HCT116 (cell line): ENCODE results near the gene ARL13B.

Experiments
- CTCF ChIP-seq, 3 experiments: fragments of 200-600 bp in 1 of 3; sonication (generic) in 1 of 3; IDR thresholded peaks in 2 of 3; conservative IDR thresholded peaks in 1 of 3; 2 replicates each; pipeline ENCODE4 v1.5.1; 2012 to 2017; ENCODE audit warnings: low read depth in 2 of 3, low read length in 2 of 3, antibody characterized with exemption in 1 of 3, borderline replicate concordance in 1 of 3, control low read depth in 1 of 3, mild to moderate bottlenecking in 1 of 3, mixed read lengths in 1 of 3, mixed run types in 1 of 3, moderate library complexity in 1 of 3; ENCODE audit not compliant: insufficient read depth in 1 of 3
- EZH2 ChIP-seq: fragments of 200-600 bp; sonication (generic); IDR thresholded peaks from 2 replicates; pipeline ENCODE4 v1.6.1; 2017; ENCODE audit warnings: antibody characterized with exemption, mixed run types
- JUND ChIP-seq: IDR thresholded peaks from 2 replicates; pipeline ENCODE4 v1.6.1; 2012
- POLR2A ChIP-seq: IDR thresholded peaks from 2 replicates; pipeline ENCODE4 v1.7.0; 2011; ENCODE audit warnings: borderline replicate concordance; ENCODE audit not compliant: insufficient read depth, insufficient read length; ENCODE audit errors: extremely low read depth
- POLR2AphosphoS5 ChIP-seq: IDR thresholded peaks from 2 replicates; pipeline ENCODE4 v1.6.1; 2011; ENCODE audit warnings: mild to moderate bottlenecking, low read depth, low read length, moderate library complexity
- REST ChIP-seq: IDR thresholded peaks from 2 replicates; pipeline ENCODE4 v1.6.1; 2012; ENCODE audit warnings: low read depth
- SP1 ChIP-seq: IDR thresholded peaks from 2 replicates; pipeline ENCODE4 v1.6.1; 2012; ENCODE audit warnings: low read depth
- ZBTB33 ChIP-seq: IDR thresholded peaks from 2 replicates; pipeline ENCODE4 v1.6.1; 2011; ENCODE audit warnings: mild to moderate bottlenecking, low read length, moderate library complexity; ENCODE audit not compliant: insufficient replicate concordance; ENCODE audit errors: extremely low read depth
- ZNF274 ChIP-seq: fragments of 200-500 bp; sonication (Bioruptor generic); IDR thresholded peaks from 2 replicates; pipeline ENCODE4 v1.6.1; 2014; ENCODE audit warnings: mild to moderate bottlenecking, low read depth, low read length, inconsistent platforms

- TF ChIP-seq CTCF (IDR thresholded peaks at IDR 0.05 in 2 of 3, conservative IDR thresholded peaks at IDR 0.05 in 1 of 3; ENCODE audit: borderline replicate concordance in 1 of 3, insufficient read depth in 1 of 3, low read depth in 2 of 3, low read length in 2 of 3) (no peak), JUND (no peak), SP1 (no peak), POLR2A (no peak), EZH2 (no peak), POLR2AphosphoS5 (no peak), ZBTB33 (no peak), ZNF274 (no peak), REST (no peak)
These were observed 96.1 kb downstream of the ARL13B start for GRCh38 chr3:94076055-94076454.
